Stimulated activated memory B cell treated with anti-CD40 and anti-IgM and Interleukin-4, amounts not matched to agents 10 μg/mL and 1 μg/mL and 100 μg/mL, for 72 hours (primary cell): ENCODE results near the gene CFAP53.
A peak's percentile ranks its signal among the peaks of the same experiment; 100 is the strongest.
"Not testable (repeated sequence)": the region's sequence is repeated elsewhere in the genome, so short reads cannot be mapped to it uniquely, and the experiment has no call there.

ENCODE experiments used
- ATAC-seq: fragments of 150-1000 bp; cut with Tn5 transposase; 2 replicates; pipeline ENCODE4 v1.10.0; 2021
- H3K27ac Mint-ChIP-seq: one replicate; pipeline ENCODE4 v1.8.0; 2022; ENCODE audit warnings: mild to moderate bottlenecking, mixed read lengths
- H3K27me3 Mint-ChIP-seq: one replicate; pipeline ENCODE4 v1.8.0; 2022; ENCODE audit warnings: mixed read lengths
- H3K36me3 Mint-ChIP-seq: one replicate; pipeline ENCODE4 v1.8.0; 2022; ENCODE audit warnings: mixed read lengths
- H3K4me1 Mint-ChIP-seq: one replicate; pipeline ENCODE4 v1.8.0; 2022; ENCODE audit warnings: mixed read lengths
- H3K4me3 Mint-ChIP-seq: one replicate; pipeline ENCODE4 v1.8.0; 2022; ENCODE audit warnings: mild to moderate bottlenecking, moderate library complexity, mixed read lengths
- H3K9me3 Mint-ChIP-seq: one replicate; pipeline ENCODE4 v1.8.0; 2022; ENCODE audit warnings: mixed read lengths

Gene CFAP53

DNA sequence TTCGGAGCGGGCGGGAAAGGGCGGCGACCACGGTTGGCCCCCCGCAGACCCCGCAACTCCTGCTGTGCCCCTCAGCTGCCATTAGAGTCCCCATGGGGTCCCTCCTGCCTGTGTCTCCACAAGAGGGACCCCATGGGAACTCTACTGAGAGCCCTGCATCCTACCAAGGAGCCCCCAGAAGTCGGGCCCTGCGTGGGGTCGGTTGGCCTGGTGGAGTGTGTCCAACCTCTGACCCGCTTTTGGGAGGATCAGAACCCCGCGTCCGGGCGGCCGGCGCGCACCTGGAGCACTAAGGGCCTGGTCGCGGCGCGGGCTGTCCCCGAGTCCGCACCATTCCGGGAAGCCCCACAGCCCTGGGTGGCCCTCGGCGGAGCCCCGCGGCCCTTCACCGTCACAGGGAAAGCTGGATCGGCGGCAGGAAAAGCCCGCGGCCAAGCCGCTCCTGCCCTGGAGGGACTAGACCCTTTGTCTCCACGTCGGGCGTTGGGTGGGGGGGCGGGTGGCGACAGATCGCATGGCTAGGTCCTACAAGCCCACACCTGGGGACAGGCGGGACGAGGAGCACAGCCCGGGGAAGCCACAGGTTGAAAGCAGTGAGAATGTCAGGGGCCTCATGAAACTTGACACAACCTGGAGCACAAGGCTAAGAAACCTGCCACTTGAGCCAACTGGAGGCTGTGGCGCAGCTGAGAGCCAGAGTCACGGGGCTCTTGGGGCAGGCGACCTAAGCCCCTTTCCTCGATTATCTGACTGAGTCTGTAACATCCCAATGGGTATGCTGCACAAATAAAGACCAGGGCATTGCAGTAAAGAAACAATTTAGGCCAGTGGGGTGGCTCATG is 32.4 kb upstream of the CFAP53 start:
- Mint-ChIP-seq H3K36me3 (no peaks in the 10 kb centered on the region), H3K4me1 (peaks cover 22% of the 10 kb centered on the region), H3K27ac (no peak overlapping the region), H3K9me3 (no peaks in the 10 kb centered on the region), H3K27me3 (peaks cover 10% of the 10 kb centered on the region), H3K4me3 (peak overlapping the region; percentile 75)
- ATAC-seq = peak; percentile 21

DNA sequence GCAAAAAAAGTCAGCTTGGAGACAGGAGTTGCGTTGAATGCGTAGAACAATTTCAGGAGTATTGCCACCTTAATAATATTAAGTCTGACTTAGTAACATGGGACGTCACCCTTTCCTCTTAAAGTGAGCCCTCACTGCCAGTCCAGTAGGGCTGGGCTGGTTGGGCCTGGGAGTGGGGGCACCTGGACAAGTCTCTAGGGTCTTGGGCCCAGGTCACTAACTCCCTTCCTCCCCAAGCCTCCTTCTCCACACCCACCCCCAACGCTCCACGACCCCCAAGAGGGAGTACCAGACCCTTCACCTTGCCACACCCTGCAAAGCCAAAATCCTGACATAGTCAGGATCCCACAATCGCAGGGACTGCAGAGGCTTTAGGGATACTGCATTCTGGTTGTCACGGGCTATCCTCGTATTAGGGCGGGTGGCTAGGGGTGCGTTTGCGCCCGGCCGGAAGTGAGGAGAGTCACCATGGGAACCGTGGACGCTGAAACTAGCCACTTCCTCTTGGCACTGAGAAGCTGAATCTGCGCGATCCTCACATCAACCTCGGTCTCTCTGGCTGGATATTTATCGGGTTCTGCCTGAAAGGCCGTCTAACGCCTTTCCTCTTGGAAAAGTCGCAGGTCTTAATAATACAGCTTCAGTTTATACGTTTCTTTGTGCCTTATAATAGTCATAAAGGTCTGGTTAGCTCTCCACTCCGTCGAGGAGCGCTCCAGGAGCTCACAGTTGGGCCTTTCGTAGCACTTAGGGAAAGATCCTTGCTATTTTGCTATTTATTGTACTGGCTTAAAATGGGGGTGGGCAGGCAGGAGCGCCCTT is 31.5 kb upstream of the CFAP53 start:
- no peaks in the 10 kb centered on the region for H3K36me3 Mint-ChIP-seq
- ATAC-seq = peak; percentile 99
- H3K27me3 Mint-ChIP-seq = peaks cover 10% of the 10 kb centered on the region
- H3K9me3 Mint-ChIP-seq = no peaks in the 10 kb centered on the region
- H3K4me3 Mint-ChIP-seq = peak overlapping the region; percentile 75
- H3K27ac Mint-ChIP-seq = peak overlapping the region; percentile 53
- peaks cover 22% of the 10 kb centered on the region for H3K4me1 Mint-ChIP-seq

DNA sequence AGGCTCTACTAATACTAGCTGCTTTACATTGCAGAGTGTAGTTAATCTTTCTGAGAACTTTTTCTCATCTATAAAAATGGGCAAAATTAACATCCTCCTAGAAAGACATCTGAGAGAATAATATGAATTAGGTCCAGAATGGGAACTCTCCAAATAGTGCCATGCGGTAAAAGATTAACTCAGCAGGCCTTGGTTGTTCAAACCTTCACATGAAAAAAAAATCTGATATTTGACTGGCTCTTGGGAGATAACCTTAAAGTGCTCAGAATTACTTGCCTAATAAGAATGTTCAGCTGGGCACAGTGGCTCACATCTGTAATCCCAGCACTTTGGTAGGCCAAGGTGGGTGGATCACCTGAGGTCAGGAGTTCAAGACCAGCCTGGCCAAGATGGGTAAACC is 26.7 kb upstream of the CFAP53 start:
- ATAC-seq = no peak
- Mint-ChIP-seq H3K36me3 (no peaks in the 10 kb centered on the region), H3K9me3 (no peaks in the 10 kb centered on the region), H3K4me1 (peaks cover 14% of the 10 kb centered on the region), H3K27ac (no peak overlapping the region), H3K27me3 (no peaks in the 10 kb centered on the region), H3K4me3 (no peak overlapping the region)

DNA sequence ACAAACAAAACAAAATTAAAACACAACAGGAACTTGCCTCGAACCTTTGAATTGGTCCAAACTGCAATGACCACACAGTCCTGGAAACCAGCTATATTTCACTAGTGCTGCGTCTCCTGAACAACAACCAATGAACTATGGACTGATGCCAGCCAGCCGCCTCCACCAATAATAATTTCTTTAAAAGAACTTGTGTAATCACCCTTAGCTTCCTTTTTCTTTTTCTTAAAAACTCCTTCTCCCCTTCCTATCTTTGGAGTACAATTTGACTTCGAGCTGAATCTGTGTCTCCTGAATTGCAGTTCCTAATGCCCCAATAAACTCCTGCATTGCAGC is 22.8 kb upstream of the CFAP53 start:
- peak overlapping the region; percentile 49 for H3K27ac Mint-ChIP-seq
- no peaks in the 10 kb centered on the region for H3K27me3 Mint-ChIP-seq
- peak overlapping the region; percentile 69 for H3K4me3 Mint-ChIP-seq
- no peaks in the 10 kb centered on the region for H3K9me3 Mint-ChIP-seq
- peaks cover 26% of the 10 kb centered on the region for H3K4me1 Mint-ChIP-seq
- peaks cover 30% of the 10 kb centered on the region for H3K36me3 Mint-ChIP-seq
- no peak for ATAC-seq

DNA sequence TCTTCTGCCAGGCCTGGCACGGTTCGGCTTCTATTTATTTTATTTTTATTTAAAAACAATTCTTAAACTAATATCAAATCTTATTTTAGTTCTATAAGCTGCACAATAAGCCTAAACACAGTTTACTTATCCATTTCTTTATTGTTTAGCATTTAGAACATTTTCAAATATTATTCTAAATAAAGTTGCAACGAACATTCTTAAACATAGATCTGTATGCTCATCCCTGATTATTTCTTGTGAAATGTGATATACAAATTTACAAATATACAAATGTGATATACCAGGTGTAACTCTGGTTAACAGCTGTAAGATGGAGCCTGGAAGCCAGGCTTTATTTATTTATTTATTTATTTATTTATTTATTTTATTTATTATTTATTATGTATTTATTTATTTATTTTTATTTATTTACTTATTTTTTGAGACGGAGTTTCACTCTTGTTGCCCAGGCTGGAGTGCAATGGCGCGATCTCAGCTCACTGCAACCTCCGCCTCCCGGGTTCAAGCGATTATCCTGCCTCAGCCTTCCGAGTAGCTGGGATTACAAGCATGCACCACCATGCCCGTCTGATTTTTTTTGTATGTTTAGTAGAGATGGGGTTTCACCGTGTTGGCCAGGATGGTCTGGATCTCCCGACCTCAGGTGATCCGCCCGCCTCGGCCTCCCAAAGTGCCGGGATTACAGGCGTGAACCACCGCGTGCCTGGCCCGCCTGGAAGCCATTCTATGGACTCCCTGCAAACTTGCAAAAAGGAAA is 22.2 kb upstream of the CFAP53 start:
- H3K9me3 Mint-ChIP-seq, ATAC-seq, H3K27me3 Mint-ChIP-seq: not testable (repeated sequence)
- Mint-ChIP-seq H3K27ac (peak overlapping the region; percentile 90), H3K4me3 (peak overlapping the region; percentile 95), H3K4me1 (peaks cover 26% of the 10 kb centered on the region), H3K36me3 (peaks cover 36% of the 10 kb centered on the region)

DNA sequence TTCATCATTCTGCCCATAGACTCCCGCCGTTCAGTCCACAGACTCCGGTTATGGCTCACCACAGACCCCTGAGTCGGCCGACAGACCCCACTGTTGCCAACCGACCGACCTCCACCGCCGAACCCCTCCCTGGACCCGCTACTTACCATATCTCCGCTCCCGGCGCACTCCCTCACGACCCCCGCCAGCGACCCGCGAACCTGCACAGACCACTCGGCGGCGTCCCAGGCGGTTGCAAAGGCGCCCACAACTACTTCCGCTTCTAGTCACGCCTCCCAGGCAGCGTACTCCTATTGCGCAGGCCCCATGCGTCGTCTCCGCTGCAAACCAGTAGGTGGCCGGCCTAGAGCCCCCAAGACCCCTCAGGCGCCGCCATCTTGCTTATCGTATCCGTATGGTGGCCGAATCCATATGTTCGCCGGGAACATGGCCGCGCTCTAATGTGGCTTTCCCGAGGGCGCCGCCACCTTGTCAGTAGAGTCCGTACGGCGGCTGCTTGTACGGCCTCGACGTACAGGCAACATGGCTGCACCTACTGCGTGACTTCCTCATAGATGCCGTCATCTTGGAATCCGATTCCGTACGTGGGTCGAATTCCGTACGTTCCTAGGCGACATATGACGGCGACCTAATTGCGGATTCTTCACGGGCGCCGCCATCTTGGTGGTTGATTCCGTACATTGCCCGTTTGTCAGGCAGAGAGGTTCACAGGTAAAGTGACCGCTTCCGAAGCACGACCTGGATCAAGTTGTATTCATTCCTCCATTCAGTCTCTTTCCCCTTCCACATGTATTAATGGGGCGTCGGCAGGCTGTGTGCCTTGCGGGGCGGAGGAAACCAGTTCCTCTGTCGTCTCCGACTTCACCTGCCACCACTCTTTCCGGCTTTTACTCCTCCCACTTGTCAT is 21.4 kb upstream of the CFAP53 start, which contains the start of gene CXXC1:
Gene CXXC1 (minus strand): TSS at position 252 of the 907 bp plus-strand sequence. CDS start 103 bp downstream, at position 149.
- H3K36me3 Mint-ChIP-seq = peaks cover 44% of the 10 kb centered on the region

DNA sequence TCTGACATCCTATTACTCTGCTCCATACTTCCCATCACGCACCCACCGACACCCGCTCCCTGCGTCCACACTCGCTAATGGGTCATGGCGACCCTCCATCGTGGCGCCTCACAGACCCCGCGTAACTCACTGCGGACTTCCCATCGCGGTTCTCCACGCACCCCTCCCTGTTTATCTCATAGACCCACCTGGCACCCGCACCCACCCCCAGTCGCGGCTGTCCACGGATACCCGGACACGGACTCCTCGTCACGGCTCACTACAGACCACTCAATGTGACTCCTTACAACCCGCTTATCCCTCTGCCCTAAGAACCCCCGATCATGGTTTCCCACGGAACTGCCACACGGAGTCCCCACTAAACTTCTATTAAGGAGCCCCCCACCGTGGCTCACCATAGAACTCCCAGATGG is 20.7 kb upstream of the CFAP53 start:
- peaks cover 3% of the 10 kb centered on the region for H3K9me3 Mint-ChIP-seq
- ATAC-seq = peak; percentile 1
- peak overlapping the region; percentile 95 for H3K4me3 Mint-ChIP-seq
- H3K4me1 Mint-ChIP-seq = peaks cover 37% of the 10 kb centered on the region
- H3K27ac Mint-ChIP-seq = peak overlapping the region; percentile 90
- H3K36me3 Mint-ChIP-seq = peaks cover 50% of the 10 kb centered on the region
- no peaks in the 10 kb centered on the region for H3K27me3 Mint-ChIP-seq

More for the DNA sequence above, 21.4 kb upstream of the CFAP53 start, which contains the start of gene CXXC1:
- Mint-ChIP-seq H3K27me3 (no peaks in the 10 kb centered on the region), H3K27ac (peak within 1 kb of the TSS; percentile 90), H3K9me3 (peaks cover 3% of the 10 kb centered on the region), H3K4me3 (peak within 1 kb of the TSS; percentile 95), H3K4me1 (peaks cover 30% of the 10 kb centered on the region)
- peak; percentile 95 for ATAC-seq

DNA sequence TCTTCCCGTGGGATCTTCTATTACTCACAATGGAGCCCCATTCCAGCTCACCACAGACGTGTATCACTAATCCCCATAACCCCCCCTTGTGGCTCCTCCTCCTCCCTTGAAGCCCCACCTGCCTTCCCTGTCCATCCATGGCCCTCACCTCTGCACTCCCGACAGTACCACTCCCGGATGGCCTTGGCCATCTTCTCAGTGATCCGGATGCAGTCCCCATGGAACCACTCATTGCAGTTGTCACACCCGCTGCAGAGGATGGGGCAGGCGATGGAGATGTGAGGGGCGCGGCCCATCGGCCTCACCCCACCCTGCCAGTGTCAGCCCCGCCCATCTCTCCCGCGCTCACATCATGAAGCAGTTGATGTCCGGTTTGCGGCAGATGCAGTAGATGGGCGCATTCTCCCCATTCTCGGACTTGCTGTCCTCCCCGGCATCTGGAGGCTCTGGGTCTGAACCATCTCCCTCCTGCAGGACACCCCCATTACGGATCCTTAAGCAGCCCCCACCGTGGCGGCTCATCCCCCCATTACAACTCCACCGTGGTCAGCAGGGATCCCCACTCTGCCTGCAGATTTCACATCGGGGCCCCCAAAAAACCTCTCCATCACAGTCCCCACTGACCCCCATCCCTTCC is 20.2 kb upstream of the CFAP53 start:
- Mint-ChIP-seq H3K4me1 (peaks cover 42% of the 10 kb centered on the region), H3K27me3 (no peaks in the 10 kb centered on the region), H3K4me3 (peak overlapping the region; percentile 95), H3K27ac (peak overlapping the region; percentile 90), H3K9me3 (peaks cover 3% of the 10 kb centered on the region), H3K36me3 (peaks cover 51% of the 10 kb centered on the region)
- no peak for ATAC-seq

DNA sequence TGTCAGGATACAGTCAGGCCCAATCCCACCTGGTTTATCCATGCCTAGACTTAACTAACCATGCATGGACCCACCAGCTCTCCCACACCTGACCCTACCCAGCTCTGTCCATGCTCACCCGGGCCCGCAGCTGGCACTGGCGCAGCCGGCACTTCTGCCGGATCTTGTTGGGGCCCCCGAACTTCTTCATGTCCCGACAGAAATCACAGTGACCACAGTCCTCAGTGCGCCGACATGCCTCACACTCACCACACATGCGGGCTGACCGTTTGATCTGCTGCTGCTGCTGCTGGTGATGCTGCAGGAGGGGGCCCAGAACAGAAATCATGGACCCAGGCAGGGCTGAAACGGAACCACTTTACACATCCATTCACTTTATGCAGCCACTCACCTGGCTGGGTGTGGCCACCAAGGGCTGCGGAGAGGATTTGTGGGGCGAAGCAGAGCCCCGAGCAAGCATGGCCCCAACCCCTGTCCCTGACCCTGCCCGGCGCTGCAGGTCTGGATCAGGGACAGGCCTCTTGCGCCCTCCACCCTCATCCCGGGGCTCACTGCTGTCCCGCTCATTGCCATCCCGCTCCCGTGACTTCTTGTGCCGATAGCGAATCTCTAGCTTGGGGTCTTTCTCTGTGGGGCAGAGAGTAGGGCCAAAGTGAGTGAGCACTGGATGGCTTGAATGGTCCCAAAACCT is 19.5 kb upstream of the CFAP53 start:
- peaks cover 57% of the 10 kb centered on the region for H3K36me3 Mint-ChIP-seq
- peaks cover 49% of the 10 kb centered on the region for H3K4me1 Mint-ChIP-seq
- no peaks in the 10 kb centered on the region for H3K27me3 Mint-ChIP-seq
- H3K27ac Mint-ChIP-seq = peak overlapping the region; percentile 90
- no peak for ATAC-seq
- H3K9me3 Mint-ChIP-seq = peaks cover 3% of the 10 kb centered on the region
- H3K4me3 Mint-ChIP-seq = peak overlapping the region; percentile 95

DNA sequence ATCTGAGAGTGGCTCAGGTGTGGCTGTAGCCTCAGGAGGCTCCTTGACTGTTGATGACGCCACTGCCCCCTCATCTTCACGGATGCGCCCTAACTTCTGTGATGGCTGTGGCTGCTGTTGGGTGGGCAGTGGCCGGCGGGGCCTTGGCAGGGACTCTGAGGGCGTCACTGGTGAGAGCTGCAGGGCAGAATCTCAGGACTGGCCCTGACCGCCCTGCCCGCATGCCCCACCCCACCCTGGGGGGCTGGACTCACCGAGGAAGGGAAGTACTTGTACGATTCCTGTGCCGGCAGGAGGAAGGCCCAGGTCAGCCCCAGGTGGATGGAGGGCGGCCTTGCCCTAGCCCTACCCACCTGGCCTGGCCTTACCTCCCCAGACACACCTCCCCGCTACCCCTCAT is 18.8 kb upstream of the CFAP53 start:
- H3K36me3 Mint-ChIP-seq = peaks cover 64% of the 10 kb centered on the region
- peaks cover 56% of the 10 kb centered on the region for H3K4me1 Mint-ChIP-seq
- peaks cover 3% of the 10 kb centered on the region for H3K9me3 Mint-ChIP-seq
- H3K27me3 Mint-ChIP-seq = no peaks in the 10 kb centered on the region
- no peak overlapping the region for H3K27ac Mint-ChIP-seq
- ATAC-seq = no peak
- no peak overlapping the region for H3K4me3 Mint-ChIP-seq

DNA sequence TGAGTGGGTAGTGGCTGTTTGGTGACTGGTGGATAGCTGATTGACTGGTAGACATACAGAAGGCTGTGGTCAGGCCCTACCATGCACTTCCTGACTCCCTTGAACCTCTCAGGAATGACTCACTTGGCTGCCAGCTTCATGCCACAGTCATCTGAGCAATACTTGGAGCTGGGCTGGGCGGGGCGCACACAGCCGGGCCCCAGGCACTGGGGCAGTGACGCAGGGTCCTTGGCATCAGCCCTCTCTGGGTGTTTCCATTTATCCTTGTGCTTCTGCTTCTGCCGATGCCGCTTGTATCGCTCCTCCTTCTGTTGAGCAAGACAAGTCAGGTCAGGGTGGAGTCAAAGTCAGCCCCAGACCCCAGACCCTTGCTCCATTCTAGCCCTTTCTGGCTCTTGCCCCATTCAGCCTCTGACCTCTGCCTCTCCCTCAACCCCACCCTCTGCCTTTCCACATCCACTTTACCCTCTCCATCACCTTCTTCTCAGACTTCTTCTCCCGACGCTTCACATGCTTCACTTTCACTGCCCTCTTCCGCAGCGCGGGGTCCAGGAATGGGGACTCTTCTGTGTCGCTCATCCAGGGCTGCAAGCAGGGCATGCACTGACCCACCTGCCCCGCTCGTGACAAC is 18.1 kb upstream of the CFAP53 start:
- H3K4me1 Mint-ChIP-seq = peaks cover 61% of the 10 kb centered on the region
- ATAC-seq = no peak

DNA sequence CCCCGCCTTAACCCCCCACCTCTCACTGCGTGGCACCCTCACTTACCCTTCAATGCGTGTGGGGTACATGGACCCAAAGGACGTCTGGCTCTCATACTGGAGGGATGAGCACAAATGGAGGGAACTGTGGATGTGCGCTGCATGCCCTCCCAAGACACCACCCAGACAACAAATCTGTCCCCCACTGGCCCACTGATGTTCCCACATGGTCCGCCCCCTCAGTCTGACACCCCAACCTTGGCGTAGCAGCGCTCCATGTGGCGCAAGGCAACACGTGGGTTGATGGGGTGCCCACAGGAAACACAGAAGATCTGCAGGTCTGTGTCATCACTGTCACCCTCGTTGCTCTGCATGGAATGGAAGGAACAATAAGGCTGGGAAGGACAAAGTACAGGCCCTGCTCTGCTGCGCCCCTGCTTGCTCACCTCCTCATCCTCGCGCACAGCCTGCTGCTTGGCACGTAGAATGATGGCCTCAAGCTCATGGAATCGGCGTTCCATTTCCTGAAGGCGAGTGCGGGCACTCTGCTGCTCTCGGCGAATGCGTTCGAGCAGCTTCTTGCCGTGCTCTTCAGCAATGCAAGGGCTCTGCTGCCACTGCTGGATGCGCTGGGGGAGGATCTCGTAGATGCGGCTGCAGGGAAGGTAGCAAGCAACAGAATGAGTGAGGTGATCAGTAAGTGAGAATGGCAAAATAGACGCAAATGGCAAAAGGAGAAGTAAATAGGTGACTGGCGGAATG is 17.3 kb upstream of the CFAP53 start:
- no peak overlapping the region for H3K4me3 Mint-ChIP-seq
- peaks cover 67% of the 10 kb centered on the region for H3K4me1 Mint-ChIP-seq
- H3K9me3 Mint-ChIP-seq = peaks cover 3% of the 10 kb centered on the region
- no peaks in the 10 kb centered on the region for H3K27me3 Mint-ChIP-seq
- H3K27ac Mint-ChIP-seq = no peak overlapping the region
- peaks cover 64% of the 10 kb centered on the region for H3K36me3 Mint-ChIP-seq
- ATAC-seq = no peak

More for the DNA sequence above, 18.1 kb upstream of the CFAP53 start:
- H3K27ac Mint-ChIP-seq = no peak overlapping the region
- no peak overlapping the region for H3K4me3 Mint-ChIP-seq
- H3K27me3 Mint-ChIP-seq = no peaks in the 10 kb centered on the region
- H3K9me3 Mint-ChIP-seq = peaks cover 3% of the 10 kb centered on the region
- H3K36me3 Mint-ChIP-seq = peaks cover 64% of the 10 kb centered on the region
